Stomach (tissue), 4 donors: ENCODE results near the gene FBP1.

ENCODE experiments used
- POLR2A ChIP-seq, 4 donors: fragments of 450-650 bp; IDR thresholded peaks; one replicate each; pipeline ENCODE4 v1.6.1; 2016; ENCODE audit warnings: antibody characterized with exemption in 4 of 4, control low read depth in 2 of 4, mild to moderate bottlenecking in 1 of 4, moderate library complexity in 1 of 4
- POLR2AphosphoS5 ChIP-seq, 3 donors: sonication (generic); formaldehyde crosslinking; IDR thresholded peaks; one replicate each; pipeline ENCODE4 v1.6.1; 2016; ENCODE audit warnings: antibody characterized with exemption in 3 of 3

DNA sequence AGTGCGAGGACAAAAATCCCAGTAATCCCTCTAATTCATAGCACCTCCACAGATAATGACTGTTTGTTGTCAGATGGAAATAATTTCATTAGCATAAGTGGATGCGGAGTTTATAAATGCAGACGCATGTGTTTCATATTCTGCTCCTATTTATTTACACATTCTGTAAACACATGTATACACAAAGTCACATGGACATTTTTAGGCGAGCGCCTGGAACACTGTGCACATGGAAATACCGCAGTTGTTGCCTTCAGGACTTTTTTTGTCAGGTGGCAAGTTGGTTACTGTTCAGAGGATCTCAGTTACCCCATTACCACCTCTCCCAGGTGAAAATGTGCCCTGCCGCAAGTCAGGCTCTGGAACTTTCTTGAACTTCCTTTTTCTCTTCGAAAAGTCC is 40.3 kb upstream of the FBP1 start:
- TF ChIP-seq POLR2AphosphoS5 (IDR thresholded peaks at IDR 0.05) (no peak), POLR2A (IDR thresholded peaks at IDR 0.05) (no peak)
